DMS114 treated with DMSO at 0.1 percent for 48 hours (cell line): Measurements from ENCODE around the gene PASD1.

ENCODE experiments used
- DNase-seq: peaks from one replicate; lab custom pipeline; 2025; ENCODE audit not compliant: unreplicated experiment; lab: John Stamatoyannopoulos, UW

The PASD1 gene

DNA sequence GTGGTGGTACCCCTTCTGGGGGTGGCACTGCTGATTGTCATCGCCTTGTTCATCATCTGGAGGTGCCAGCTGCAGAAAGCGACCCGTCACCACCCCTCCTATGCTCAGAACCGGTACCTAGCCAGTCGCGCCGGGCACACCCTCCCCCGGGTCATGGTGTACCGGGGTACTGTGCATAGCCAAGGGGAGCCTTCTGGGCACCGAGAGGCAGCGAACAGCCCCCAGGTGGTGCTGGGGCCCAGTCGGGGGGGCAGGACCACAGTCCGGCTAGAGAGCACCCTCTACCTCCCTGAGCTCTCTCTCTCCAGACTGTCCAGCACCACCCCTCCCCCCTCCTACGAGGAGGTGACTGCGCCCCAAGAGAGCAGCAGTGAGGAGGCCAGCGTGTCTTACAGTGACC lies 137.1 kb downstream of the PASD1 start:
- DNase-seq: no peak

DNA sequence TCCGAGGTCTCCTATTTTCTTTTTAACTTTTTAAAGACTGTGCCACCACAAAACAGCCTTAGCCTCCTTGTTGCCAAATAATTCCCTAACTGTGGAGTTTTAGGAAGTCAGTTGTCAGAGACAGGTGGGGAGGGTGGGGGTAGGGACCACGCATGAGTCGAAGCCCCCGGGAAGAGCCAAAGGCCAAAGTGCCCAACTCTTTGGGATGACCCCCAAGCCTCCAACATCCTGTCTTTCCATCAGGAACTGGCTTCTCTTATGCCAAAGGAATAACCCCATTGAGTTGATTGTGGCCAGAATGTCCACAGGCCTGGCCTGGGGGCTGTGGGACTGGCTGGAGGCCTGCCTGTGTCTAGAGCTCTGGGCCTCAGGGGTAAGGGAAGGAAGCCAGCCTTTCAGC lies 137.6 kb downstream of the PASD1 start:
- no peak for DNase-seq

DNA sequence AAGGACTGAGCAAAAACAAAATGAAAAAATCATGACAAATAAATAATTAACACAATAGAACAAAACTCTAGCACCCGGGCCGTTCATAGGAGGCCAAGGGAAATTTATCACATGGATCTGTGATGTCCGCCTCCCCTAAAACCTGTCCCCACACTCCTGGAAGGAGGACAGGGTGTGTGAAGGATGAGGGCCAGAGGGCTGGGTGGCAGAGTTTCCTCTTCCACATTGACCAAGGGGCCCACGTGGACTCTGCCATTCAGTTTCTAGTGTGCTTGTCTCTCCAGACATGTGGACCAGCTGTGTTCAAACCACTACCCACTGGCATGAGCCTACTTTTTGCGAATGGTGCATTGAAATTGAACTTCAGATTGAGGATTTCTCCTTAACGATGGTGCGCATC lies 138.1 kb downstream of the PASD1 start:
- DNase-seq: no peak

GRCh38 chrX:151702026-151702714 lies 138.7 kb downstream of the PASD1 start:
- DNase-seq: no peak

DNA sequence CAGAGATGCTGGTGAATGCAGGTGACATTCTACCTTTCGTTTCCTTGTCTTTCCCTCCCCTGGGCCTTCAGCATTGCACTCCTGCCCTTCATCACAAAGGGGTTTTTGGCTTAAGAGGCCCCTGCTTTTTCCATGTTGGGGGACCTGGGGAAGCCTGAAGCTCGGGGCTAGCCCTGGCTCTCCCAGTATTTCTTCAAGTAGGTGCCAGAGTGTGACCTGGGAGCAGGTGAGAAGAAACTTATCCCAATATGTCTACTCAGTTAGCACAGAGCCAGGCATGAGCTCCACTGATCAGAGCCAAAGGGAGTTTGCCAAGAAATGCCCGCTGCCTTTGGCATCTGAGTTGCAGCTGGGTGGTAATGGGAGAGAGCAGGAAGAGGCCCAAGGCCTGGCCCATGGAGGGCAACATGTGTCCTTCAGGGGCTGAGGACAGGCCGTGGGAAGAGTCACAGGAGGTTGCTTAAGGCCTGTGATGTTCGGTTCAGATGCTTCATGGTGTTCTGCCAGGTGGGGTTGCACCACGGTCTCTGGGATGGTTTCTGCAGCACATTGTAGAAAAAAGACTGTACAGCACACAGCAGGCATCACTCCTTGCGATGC lies 139.4 kb downstream of the PASD1 start:
- no peak for DNase-seq

GRCh38 chrX:151703487-151703886 lies 140.0 kb downstream of the PASD1 start:
- DNase-seq: no peak

DNA sequence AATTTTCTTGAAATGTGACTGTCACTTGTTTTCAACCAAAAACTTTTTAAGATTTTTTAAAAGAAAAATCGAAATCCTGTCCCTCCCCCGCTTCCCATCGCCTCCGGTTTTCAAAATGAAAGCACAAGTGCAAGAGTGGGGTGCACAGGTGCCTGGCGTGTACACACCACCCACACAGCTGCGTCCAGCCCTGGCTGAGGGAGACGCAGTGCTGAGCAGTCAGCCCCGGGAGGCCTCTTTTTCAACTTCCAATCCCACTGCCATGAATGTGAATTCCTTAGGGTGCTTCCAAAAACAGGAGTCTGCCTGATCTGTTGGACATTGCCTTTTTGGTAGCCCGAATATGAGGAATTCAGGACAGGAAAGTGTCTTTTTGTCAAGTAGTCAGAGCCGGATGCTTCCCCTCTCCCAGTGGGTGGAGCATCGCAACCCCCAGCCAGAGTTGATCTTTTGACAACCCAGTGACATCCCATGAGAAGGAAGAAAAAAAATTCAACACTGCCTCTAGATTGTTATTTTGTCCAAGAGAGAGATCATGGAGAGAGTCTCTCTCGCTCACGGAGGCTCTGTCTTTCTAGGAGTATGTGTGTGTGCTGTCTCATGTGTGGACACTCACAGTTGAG lies 140.7 kb downstream of the PASD1 start:
- no peak for DNase-seq

DNA sequence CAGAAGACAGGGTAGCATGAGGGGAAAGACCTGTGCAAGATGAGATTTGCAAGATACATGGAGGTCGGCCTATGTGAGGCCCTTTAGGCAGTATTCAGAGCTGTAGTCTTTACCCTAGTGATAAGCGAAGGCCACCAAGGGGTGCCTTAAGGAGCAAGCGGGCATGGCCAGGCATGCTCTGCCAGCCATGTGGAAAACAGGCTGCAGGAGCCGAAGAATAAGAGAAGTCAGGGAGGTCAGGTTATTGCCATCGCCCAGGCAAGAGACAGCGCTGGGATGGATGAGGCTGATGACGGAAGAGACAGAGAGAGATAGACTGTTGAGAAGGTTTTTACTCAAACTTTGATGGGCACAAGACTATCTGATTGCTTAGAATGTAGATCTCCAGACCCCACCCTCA lies 145.3 kb downstream of the PASD1 start:
- no peak for DNase-seq

- no peak for DNase-seq
Measured at GRCh38 chrX:151710457-151710856, 147.0 kb downstream of the PASD1 start.

- no peak for DNase-seq
Measured at GRCh38 chrX:151711154-151711553, 147.7 kb downstream of the PASD1 start.

- no peak for DNase-seq
Measured at GRCh38 chrX:151711787-151712186, 148.3 kb downstream of the PASD1 start.

GRCh38 chrX:151712253-151712652 lies 148.8 kb downstream of the PASD1 start:
- no peak for DNase-seq

- DNase-seq: no peak
Measured at GRCh38 chrX:151713849-151714248, 150.4 kb downstream of the PASD1 start.

GRCh38 chrX:151714362-151714761 lies 150.9 kb downstream of the PASD1 start:
- no peak for DNase-seq

GRCh38 chrX:151715752-151716151 lies 152.3 kb downstream of the PASD1 start, which contains the start of gene FATE1:
Gene FATE1 (plus strand): TSS chrX:151716035. CDS start chrX:151716120, 85 bp downstream.
- DNase-seq: no peak

DNA sequence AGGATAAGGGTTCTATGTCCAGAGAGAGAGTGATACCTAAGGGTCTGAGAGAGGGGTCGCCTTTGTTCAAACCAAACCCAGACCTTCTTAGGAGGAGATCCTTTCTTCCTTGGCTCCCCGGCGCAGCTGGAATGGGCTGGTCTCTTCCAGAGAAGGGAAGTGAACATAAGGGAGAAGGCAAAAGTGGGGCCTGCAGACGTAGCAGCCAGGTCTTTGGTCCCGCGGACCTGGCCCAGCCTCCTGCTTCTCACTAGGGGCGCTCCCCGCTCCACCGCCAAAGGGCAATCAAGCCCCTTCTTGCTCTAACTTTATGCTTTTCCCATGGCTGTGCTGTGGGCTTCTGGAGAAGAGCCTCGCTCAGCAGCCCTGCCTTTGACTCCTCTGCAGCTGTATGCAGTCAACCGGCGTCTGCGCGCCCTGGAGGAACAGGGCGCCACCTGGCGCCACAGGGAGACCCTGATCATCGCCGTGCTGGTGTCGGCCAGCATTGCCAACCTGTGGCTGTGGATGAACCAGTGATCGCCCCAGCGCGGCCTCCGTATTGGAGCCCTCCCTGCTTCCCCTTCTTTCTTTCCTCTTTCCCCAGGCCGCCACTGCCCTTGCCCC lies 158.9 kb downstream of the PASD1 start:
- DNase-seq: no peak

DNA sequence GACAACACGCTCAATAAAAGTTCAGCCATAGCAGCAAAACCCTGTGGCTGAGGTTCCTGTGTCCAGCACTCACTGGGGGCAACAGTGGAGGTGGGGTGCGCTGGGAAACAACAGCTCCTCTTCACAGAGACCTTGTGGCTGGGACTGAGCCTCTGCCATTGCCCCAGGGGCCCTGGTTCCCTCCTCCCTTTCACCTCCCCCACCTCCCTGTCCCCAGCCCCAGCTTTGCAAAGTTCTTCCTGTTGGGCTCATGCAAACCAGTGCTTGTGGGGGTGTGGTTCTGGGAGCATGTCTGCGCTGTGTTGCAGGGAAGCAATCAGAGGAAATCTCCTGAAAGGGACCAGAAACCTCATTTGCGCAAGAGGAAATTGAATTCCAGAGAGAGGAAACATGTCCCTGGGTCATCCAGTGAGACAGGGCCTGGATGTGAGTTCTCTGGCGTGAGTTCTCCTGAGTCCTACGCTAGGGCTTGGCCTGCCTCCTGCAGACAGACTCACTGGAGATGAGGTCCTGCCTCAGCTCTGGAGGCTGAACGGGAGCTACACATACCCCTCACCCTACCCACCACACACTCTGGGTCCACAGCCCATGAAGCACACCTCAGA lies 159.8 kb downstream of the PASD1 start:
- DNase-seq: no peak

DNA sequence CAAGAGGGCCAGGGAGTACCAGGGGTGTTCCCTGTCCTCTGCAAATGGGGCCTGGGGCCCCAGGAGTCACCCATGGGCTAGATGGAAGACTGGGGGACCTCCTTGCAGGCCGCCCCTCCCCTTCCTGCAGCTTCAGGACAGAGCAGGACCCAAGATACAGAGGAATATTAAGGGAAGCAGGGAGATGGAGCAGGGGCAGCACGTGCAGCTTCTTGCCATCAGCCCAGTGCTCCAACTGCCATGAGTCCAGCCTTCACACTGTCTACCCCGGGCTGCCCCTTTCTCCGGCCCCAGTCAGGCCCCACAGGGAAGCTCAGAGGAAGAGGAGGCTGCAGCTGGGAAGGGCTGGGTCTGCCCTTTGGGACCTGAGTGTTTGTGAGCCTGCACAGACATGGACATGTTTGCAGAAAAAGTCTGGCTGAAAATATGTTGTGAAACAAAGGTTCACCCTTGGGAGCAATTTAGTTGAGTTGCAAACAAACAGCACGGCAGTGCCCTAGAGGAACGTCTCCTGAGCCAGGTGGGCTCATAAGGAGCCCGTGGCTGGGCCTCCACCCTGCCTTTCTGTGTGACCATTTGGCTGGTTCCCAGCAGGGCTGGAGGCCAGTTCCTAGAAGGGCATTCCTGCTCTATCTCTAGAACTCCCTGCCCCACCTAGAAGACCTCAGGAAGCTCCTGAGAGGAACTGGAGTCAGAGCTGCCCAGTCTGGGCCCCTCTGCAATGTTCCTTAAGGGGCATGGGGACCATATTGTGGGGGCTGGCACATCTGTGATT lies 161.3 kb downstream of the PASD1 start:
- DNase-seq: no peak

DNA sequence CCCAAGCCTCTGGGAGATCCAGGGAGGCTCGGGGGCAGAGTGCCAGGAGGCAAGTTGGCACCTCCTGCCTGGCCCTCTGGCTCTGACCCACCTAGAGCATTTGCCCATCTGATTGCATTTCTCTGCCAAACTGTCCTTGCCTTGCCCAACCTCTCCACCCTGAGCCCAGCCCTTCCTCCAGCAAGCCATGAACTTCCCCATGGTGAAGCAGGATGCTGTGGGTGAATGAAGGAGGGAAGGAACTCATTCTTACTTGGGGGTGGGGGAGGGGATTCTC lies 161.8 kb downstream of the PASD1 start:
- no peak for DNase-seq
